Measurements from ENCODE around the gene CNIH2.
"Not testable (repeated sequence)": the region's sequence is repeated elsewhere in the genome, so short reads cannot be mapped to it uniquely, and the experiment has no call there.

Gene CNIH2

GRCh38 chr11:66291303-66291705 lies 13.3 kb downstream of the CNIH2 start:
- no peak for DNase-seq (ENCODE audit: low read depth in 2 of 2)

GRCh38 chr11:66291706-66292542 lies 13.9 kb downstream of the CNIH2 start, which contains the start of gene TMEM151A:
Gene TMEM151A (plus strand): TSS chr11:66291894. CDS start chr11:66292014, 120 bp downstream.
- no peak for DNase-seq (ENCODE audit: low read depth in 2 of 2)

GRCh38 chr11:66292543-66293332 lies 14.8 kb downstream of the CNIH2 start:
- no peak for DNase-seq (ENCODE audit: low read depth in 2 of 2)

- no peak for DNase-seq (ENCODE audit: low read depth in 2 of 2)
Observed at GRCh38 chr11:66293352-66293751, 15.4 kb downstream of the CNIH2 start.

GRCh38 chr11:66293777-66294625 lies 16.0 kb downstream of the CNIH2 start:
- no peak for DNase-seq (ENCODE audit: low read depth in 2 of 2)

- no peak for DNase-seq (ENCODE audit: low read depth in 2 of 2)
Observed at GRCh38 chr11:66294626-66295620, 16.9 kb downstream of the CNIH2 start.

- DNase-seq (ENCODE audit: low read depth in 2 of 2) = no peak
Observed at GRCh38 chr11:66297610-66298009, 19.6 kb downstream of the CNIH2 start.

GRCh38 chr11:66299186-66299585 lies 21.2 kb downstream of the CNIH2 start:
- no peak for DNase-seq (ENCODE audit: low read depth in 2 of 2)

GRCh38 chr11:66302656-66303055 lies 24.7 kb downstream of the CNIH2 start:
- no peak for DNase-seq (ENCODE audit: low read depth in 2 of 2)

- no peak for DNase-seq (ENCODE audit: low read depth in 2 of 2)
Observed at GRCh38 chr11:66309475-66309874, 31.5 kb downstream of the CNIH2 start.

- DNase-seq (ENCODE audit: low read depth in 2 of 2) = no peak
Observed at GRCh38 chr11:66310324-66310723, 32.3 kb downstream of the CNIH2 start.

- not testable (repeated sequence) for DNase-seq (ENCODE audit: low read depth in 2 of 2)
Observed at GRCh38 chr11:66310803-66311440, 32.9 kb downstream of the CNIH2 start.

- no peak for DNase-seq (ENCODE audit: low read depth in 2 of 2)
Observed at GRCh38 chr11:66311470-66311964, 33.5 kb downstream of the CNIH2 start.

- DNase-seq (ENCODE audit: low read depth in 2 of 2) = peak; percentile 85 to 92
Observed at GRCh38 chr11:66311965-66312548, 34.1 kb downstream of the CNIH2 start.

GRCh38 chr11:66312549-66313320 lies 34.8 kb downstream of the CNIH2 start:
- DNase-seq (ENCODE audit: low read depth in 2 of 2) = peak; percentile 94 to 97

- DNase-seq (ENCODE audit: low read depth in 2 of 2) = no peak
Observed at GRCh38 chr11:66313321-66314185, 35.6 kb downstream of the CNIH2 start.

GRCh38 chr11:66314186-66314501 lies 36.2 kb downstream of the CNIH2 start:
- DNase-seq (ENCODE audit: low read depth in 2 of 2) = no peak

Data from activated CD4-positive, alpha-beta T cell treated with anti-CD3 and anti-CD28 coated beads for 24 hours (primary cell).